GM18868 (cell line): ENCODE data around the gene HTRA1.

Experiments used
- ATAC-seq: cut with Tn5 transposase; IDR thresholded peaks from one replicate; pipeline ENCODE4 v1.9.1; 2021; ENCODE audit warnings: mild to moderate bottlenecking, moderate library complexity; ENCODE audit not compliant: unreplicated experiment

HTRA1 gene

DNA sequence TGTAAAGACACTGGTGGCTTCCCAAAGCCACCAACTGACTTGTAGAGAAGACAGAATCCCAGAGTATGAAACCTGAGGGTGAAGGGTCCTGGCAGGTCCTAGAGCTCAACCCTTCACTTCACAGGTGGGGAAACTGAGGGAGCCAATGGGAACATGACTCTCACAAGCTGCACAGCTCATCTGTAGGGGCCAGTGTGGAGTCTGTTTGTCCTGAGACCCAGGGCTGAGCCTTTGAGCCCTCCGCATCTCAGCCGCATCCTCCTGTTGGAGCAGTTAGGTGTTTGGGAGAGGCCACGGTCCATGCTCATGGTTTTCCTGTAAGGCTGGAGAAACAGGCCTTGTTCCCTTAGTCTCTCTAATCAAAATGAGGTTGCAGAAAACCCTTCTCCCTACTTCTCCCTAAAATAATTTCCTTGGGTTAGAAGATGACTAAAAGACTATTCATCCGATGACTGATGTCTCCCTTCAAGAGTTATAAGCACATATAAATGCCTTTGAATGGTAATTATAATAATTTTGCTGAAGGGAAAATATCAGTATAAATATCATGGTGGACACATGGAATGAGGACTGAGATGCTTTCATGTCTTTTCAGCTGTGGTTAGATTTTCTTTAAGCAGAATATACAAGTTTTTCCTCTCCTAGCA lies 10.3 kb downstream of the HTRA1 start:
- no peak for ATAC-seq

- no peak for ATAC-seq
Observed at GRCh38 chr10:122473116-122473515, 11.8 kb downstream of the HTRA1 start.

DNA sequence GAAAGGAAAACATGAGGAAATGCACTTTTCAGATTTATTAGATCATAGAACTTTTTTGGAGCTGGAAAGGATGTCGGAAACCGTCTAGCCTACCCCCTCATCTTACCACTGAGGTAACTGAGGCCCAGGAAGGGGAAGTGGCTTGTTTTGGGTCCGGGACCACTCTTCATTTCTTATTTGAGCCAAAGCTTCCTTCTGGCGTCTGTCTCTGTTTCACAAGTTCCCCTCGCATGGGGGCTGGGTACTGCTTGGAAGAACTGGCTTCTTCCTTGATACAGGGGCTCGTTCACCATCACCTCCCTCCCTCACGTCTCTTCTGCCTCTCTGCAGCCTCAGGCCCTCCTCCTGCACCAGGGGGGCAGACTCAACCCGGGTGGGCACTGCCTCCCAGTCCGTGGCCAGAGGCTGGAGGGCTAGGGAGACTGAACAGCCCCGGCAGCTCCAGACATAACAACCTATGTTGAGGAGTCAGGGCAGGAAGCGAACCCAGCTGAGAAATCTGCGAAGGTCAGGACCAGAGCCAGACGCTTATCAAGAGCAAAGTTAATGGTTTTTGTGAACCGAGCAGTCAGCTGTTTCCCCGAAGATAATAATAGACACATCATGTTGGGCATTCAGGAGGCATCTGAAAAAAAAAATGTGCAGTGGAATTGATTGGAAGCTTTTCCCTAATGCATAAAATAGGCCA lies 12.9 kb downstream of the HTRA1 start:
- ATAC-seq: no peak

GRCh38 chr10:122475100-122475499 lies 13.7 kb downstream of the HTRA1 start:
- no peak for ATAC-seq

GRCh38 chr10:122475591-122476332 lies 14.4 kb downstream of the HTRA1 start:
- ATAC-seq: no peak

DNA sequence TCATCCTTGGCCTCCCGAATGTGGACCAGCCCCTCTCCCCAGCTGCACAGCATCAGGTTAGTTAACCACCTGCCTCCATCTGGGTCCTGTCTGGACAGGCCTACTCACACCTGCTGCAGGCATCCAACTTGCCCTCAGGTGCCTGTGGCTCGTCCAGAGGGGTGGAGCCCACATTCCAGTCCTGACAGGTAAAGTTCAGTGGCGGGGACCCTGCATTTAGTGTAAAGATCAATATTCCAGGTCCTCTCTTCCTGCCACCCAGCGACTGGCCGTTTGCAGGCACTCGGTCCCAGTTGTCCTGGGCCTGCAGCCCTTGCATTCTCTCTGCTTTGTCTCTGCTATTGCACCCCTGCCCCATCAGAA lies 15.0 kb downstream of the HTRA1 start:
- no peak for ATAC-seq

DNA sequence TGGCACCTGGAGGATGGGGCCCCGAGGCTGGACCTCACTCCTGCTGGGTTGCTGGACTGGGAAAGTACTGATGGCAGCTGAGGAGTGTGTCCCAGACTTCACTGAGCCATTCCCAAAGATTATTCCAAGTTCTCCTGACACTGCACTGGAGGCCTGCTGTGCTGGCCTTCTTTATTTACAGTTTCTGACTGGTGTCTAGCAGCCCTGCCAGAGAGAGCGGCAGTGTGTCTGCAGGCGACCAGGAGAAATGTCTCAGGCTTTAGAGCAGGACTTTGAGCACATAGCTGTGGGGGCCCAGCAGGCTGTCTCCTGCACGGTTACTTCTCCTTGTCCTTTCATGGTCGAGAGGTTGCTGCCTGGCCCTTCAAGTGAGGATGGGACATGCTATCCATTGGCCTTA lies 16.1 kb downstream of the HTRA1 start:
- ATAC-seq: no peak

DNA sequence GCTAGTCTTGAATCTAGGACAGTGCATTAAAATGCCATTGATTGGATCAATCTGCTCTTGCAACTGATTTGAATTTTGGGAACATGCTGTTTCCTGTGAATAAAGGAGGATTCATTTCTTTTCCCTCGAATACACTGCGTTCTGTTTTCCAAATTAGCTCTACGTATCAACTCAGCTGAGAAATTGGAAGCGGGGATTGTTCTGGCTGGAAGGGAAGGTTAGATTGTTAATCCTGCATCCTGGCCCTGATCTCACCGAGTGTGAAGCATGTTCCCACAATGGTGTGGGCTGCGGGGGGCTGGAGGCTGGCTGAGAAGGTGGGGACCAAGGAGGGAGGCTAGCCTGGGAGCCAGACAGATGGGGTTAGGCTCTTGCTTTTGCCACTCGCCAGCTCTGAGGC lies 17.6 kb downstream of the HTRA1 start:
- no peak for ATAC-seq

GRCh38 chr10:122480146-122480833 lies 18.9 kb downstream of the HTRA1 start:
- ATAC-seq: no peak

DNA sequence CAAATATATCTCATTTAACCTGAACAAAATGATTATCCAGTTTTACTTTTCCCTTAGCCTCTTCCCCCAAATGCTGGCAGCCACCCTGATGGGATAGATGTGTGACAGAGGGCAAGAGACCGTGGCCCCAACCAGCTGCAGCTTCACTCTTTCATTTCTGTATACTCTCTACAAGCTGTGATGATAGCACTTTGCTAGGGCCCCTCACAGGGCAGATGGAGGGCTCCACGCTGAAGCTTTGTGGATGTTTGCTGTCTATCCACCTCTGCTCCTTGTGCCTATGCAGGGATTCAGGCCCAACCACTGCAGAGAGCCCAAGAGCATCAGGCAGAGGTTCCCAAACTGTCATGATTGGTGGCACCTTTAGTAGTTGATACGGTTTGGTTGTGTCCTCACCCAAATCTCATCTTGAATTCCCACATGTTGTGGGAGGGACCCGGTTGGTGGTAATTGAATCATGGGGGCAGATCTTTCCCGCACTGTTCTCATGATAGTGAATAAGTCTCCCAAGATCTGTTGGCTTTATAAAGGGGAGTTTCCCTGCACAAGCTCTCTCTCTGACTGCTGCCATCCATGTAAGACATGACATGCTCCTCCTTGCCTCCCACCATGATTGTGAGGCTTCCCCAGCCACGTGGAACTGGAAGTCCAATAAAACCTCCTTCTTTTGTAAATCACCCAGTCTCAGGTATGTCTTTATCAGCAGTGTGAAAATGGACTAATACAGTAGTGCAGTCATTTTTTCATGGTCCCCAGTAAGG lies 20.1 kb downstream of the HTRA1 start:
- no peak for ATAC-seq

- no peak for ATAC-seq
Observed at GRCh38 chr10:122484276-122485060, 23.1 kb downstream of the HTRA1 start.

- ATAC-seq: no peak
Observed at GRCh38 chr10:122485670-122486069, 24.3 kb downstream of the HTRA1 start.

DNA sequence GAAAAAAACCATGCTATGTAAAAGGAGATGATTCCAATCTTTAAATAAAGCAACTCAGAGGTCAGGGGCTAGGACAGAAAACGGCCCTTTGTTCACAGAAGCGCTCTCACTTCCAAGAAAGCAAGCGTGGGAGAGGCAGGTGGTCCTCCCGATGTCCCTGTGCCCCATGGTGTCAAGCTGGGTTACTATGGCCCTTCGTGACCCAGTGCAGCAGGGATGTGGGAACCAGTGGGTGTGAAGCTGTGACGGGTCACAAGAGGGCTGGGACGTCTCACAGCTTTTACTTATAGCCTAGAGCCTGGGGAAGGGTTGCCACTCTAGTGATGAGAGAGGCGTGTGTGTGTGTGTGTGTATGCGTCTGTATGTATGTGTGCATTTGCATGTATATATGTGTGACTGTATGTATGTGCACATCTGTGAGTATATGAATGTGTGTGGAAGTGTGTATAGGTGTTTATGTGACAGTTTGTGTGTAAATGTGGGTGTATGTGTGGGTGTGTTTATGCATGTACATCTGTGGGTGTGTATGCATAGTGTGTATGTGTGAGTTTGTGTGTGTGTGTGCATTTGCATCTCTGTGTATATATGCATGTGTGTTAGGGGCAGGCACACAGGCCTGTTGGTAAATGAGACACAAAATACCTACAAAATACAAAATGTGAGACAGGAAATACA lies 25.2 kb downstream of the HTRA1 start:
- ATAC-seq: no peak

GRCh38 chr10:122487174-122487765 lies 25.9 kb downstream of the HTRA1 start:
- no peak for ATAC-seq

GRCh38 chr10:122490268-122490667 lies 28.9 kb downstream of the HTRA1 start:
- ATAC-seq: no peak

GRCh38 chr10:122490786-122491680 lies 29.7 kb downstream of the HTRA1 start:
- ATAC-seq: no peak

DNA sequence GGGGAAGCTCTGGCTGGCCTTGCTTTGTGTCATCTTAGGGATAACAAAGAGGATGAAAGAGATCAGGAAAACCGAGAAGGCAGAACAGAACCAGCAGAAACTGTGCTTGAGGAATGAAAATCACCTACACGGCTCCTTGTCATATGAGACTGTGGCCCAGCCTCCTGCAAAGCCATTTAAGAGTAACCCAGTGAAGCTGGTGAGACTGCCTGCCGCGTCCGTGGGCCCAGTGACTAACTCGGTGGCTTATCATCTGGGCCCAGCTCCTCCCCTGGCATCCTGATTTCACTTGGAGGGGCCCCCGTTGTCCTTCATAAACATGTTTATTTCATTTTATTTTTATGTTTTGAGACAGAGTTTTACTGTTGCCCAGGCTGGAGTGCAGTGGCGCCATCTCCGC lies 30.7 kb downstream of the HTRA1 start:
- ATAC-seq: no peak

DNA sequence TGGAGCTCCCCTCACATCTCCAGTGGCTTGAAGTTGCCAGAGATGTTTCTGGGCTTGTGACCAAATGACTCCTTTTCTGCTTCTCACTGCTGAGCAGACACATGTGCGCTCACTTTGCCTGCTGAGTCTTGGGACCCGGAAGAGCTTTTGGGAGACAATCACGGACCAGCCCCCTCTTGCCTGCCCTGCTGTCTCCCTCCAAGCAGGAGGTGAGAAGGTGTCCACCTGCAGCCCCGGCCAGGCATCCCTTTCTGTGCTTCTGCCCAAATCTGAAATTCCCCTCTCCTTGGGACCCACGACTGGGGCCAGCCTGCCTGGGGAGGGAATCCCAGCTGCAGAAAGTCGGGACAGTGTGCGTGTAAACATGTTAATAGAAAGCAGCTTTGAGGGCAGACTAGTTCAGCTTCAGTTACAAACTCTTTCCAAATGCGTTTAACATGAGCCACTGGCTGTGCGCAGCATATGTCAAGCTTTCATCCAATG lies 31.7 kb downstream of the HTRA1 start:
- ATAC-seq: no peak
